Measurements from ENCODE around the gene SLC26A5. TPM values are rescaled to one million over a fixed set of nuclear protein-coding genes. Genes with fewer than 3 reads are reported as not detected.

Gene SLC26A5
- total RNA-seq, 1 donor from 2014 or later: not detected

- H3K27me3 Mint-ChIP-seq: no peaks in the 10 kb centered on the region
- no peak for TF ChIP-seq CTCF (conservative IDR thresholded peaks at IDR 0.05)
- DNase-seq (ENCODE audit: extremely low spot score, unreplicated experiment): no peak
- peaks cover 3% of the 10 kb centered on the region for H3K36me3 Mint-ChIP-seq
- no peaks in the 10 kb centered on the region for H3K9me3 Mint-ChIP-seq
- peak overlapping the region; percentile 82 for H3K4me3 Mint-ChIP-seq
- peaks cover 32% of the 10 kb centered on the region for H3K4me1 Mint-ChIP-seq (ENCODE audit: unreplicated experiment)
- H3K27ac Mint-ChIP-seq: peak overlapping the region; percentile 25
These were observed 96.2 kb downstream of the SLC26A5 start for GRCh38 chr7:103349805-103350204.

GRCh38 chr7:103348959-103349358 lies 97.0 kb downstream of the SLC26A5 start:
- Mint-ChIP-seq H3K27me3 (no peaks in the 10 kb centered on the region), H3K9me3 (no peaks in the 10 kb centered on the region), H3K4me1 (ENCODE audit: unreplicated experiment) (peaks cover 35% of the 10 kb centered on the region), H3K27ac (peak overlapping the region; percentile 21), H3K4me3 (peak overlapping the region; percentile 100), H3K36me3 (peaks cover 3% of the 10 kb centered on the region)
- DNase-seq (ENCODE audit: extremely low spot score, unreplicated experiment): no peak
- no peak for TF ChIP-seq CTCF (conservative IDR thresholded peaks at IDR 0.05)

- H3K27me3 Mint-ChIP-seq: no peaks in the 10 kb centered on the region
- H3K4me1 Mint-ChIP-seq (ENCODE audit: unreplicated experiment): peaks cover 35% of the 10 kb centered on the region
- H3K36me3 Mint-ChIP-seq: peaks cover 3% of the 10 kb centered on the region
- H3K27ac Mint-ChIP-seq: peak overlapping the region; percentile 97
- TF ChIP-seq CTCF (conservative IDR thresholded peaks at IDR 0.05): no peak
- H3K4me3 Mint-ChIP-seq: peak overlapping the region; percentile 100
- no peaks in the 10 kb centered on the region for H3K9me3 Mint-ChIP-seq
- no peak for DNase-seq (ENCODE audit: extremely low spot score, unreplicated experiment)
These were observed 97.6 kb downstream of the SLC26A5 start for GRCh38 chr7:103348452-103348851.

- Mint-ChIP-seq H3K4me1 (ENCODE audit: unreplicated experiment) (peaks cover 35% of the 10 kb centered on the region), H3K36me3 (peaks cover 3% of the 10 kb centered on the region), H3K27me3 (no peaks in the 10 kb centered on the region), H3K9me3 (no peaks in the 10 kb centered on the region), H3K4me3 (peak within 1 kb of the TSS; percentile 100), H3K27ac (peak within 1 kb of the TSS; percentile 97)
- peak; percentile 81 for DNase-seq (ENCODE audit: extremely low spot score, unreplicated experiment)
- no peak for TF ChIP-seq CTCF (conservative IDR thresholded peaks at IDR 0.05)
These were observed 98.3 kb downstream of the SLC26A5 start, which contains the start of gene PSMC2 for GRCh38 chr7:103347507-103348267. Gene PSMC2 (plus strand): TSS chr7:103347643. CDS start chr7:103347712, 69 bp downstream.

GRCh38 chr7:103346396-103346795 lies 99.6 kb downstream of the SLC26A5 start:
- peaks cover 8% of the 10 kb centered on the region for H3K36me3 Mint-ChIP-seq
- no peaks in the 10 kb centered on the region for H3K9me3 Mint-ChIP-seq
- no peak overlapping the region for H3K27ac Mint-ChIP-seq
- TF ChIP-seq CTCF (conservative IDR thresholded peaks at IDR 0.05): no peak
- no peaks in the 10 kb centered on the region for H3K27me3 Mint-ChIP-seq
- H3K4me3 Mint-ChIP-seq: peak overlapping the region; percentile 100
- H3K4me1 Mint-ChIP-seq (ENCODE audit: unreplicated experiment): peaks cover 37% of the 10 kb centered on the region
- DNase-seq (ENCODE audit: extremely low spot score, unreplicated experiment): no peak

Measured in type B pancreatic cell (in vitro differentiated cells).